ENCODE measurements around the gene TTC31. TPM values are rescaled to one million over a fixed set of nuclear protein-coding genes. Genes with fewer than 3 reads are reported as not detected.
A peak's percentile ranks its signal among the peaks of the same experiment; 100 is the strongest.

Gene TTC31
- total RNA-seq, 2 experiments from 2014 or later = 20.6 to 26.1 TPM

DNA sequence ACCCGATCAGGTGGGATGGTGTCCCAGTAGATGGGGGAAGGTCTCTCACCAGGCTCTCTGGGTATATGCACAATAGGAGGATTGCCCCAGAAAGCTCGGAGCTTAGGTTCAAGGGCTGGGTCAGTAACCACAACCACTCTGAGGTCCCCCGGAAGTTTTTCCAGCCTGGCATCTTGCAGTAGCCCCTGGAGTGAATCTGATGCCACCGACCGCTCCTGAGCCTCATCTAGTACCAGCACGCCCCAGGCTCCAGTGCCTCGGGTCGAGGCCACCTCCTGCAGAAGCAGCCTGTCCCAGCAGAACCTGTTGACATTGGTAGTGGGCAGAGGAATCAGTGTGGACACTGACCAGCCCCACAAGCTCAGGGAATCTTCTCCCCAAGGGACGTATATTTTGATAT is 41.1 kb downstream of the TTC31 start:
- CTCF ChIA-PET = interaction anchor here (1.0 kb wide), 1 partner anchor 41 kb away, joined by 3 read pairs; the partner anchor contains the start of genes CCDC142 and TTC31
- Histone ChIP-seq H3K4me1 (ENCODE audit: insufficient read depth, low read length) (peaks cover 15% of the 10 kb centered on the region), H3K9me3 (ENCODE audit: control insufficient read depth in 1 of 2, insufficient read depth in 1 of 2, low read length in 2 of 2) (peaks cover 0 to 6% of the 10 kb centered on the region in 2 experiments), H3K27ac (ENCODE audit: low read depth in 1 of 2, low read length in 2 of 2) (no peak overlapping the region), H3K27me3 (ENCODE audit: control insufficient read depth in 1 of 2, insufficient read depth in 2 of 2, low read length in 2 of 2) (peaks cover 16 to 18% of the 10 kb centered on the region in 2 experiments), H3K4me3 (ENCODE audit: low read length) (no peak overlapping the region), H3K36me3 (ENCODE audit: insufficient read depth, low read length) (peaks cover 29% of the 10 kb centered on the region)
- Mint-ChIP-seq H3K9me3 (no peaks in the 10 kb centered on the region), H3K4me1 (ENCODE audit: low read depth) (peaks cover 21% of the 10 kb centered on the region), H3K36me3 (ENCODE audit: low read depth) (peaks cover 40% of the 10 kb centered on the region), H3K27ac (no peak overlapping the region), H3K27me3 (peaks cover 36% of the 10 kb centered on the region), H3K4me3 (no peak overlapping the region)
- TF ChIP-seq, protein P1, sequence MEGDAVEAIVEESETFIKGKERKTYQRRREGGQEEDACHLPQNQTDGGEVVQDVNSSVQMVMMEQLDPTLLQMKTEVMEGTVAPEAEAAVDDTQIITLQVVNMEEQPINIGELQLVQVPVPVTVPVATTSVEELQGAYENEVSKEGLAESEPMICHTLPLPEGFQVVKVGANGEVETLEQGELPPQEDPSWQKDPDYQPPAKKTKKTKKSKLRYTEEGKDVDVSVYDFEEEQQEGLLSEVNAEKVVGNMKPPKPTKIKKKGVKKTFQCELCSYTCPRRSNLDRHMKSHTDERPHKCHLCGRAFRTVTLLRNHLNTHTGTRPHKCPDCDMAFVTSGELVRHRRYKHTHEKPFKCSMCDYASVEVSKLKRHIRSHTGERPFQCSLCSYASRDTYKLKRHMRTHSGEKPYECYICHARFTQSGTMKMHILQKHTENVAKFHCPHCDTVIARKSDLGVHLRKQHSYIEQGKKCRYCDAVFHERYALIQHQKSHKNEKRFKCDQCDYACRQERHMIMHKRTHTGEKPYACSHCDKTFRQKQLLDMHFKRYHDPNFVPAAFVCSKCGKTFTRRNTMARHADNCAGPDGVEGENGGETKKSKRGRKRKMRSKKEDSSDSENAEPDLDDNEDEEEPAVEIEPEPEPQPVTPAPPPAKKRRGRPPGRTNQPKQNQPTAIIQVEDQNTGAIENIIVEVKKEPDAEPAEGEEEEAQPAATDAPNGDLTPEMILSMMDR (IDR thresholded peaks at IDR 0.05) = no peak
- intact Hi-C loops (cut with DNase I, micrococcal nuclease) = no loop called here
- ATAC-seq (ENCODE audit: poor library complexity) = no peak
- POLR2A ChIA-PET = interaction anchor here (0.9 kb wide), 1 partner anchor 17 kb away, joined by 3 read pairs; the partner anchor contains the start of gene PCGF1
- DNase-seq = no peak

DNA sequence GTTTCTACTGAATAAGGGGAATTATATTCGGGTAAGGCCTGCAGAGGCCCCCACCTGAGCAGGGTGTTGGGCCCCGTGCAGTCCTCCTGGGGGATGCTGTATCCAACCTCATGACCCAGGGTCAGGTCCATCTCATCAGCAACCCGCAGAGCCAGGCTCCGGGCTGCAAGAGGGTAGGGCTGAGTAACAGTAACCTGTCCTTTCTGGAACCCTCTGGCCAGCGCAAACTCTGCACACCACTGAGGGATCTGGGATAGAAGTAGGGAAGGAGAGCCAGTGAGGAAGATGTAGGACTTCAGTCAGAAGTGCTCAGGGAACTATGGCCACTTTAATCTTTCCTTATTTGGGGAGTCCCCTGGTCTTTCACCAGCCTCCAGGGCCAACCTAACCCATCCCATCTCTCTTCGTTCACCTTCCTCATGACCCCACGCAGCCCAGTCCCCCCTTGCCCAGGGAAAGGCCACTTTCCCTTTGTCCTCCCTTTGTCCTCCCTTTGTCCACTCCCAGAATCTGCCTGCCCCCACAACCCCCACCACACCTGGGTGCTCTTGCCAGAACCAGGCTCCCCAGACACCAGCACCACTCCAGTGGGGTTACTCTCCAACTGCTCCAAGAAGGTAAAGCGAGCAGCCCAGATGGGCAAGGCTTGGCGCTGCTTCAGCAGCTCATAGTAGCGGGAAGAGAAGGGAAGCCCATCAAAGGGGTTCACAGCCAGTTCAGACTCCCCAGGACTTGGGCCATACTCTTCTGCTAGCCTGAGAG is 42.3 kb downstream of the TTC31 start:
- Histone ChIP-seq H3K4me1 (ENCODE audit: insufficient read depth, low read length) (peaks cover 18% of the 10 kb centered on the region), H3K27me3 (ENCODE audit: control insufficient read depth in 1 of 2, insufficient read depth in 2 of 2, low read length in 2 of 2) (peaks cover 7% of the 10 kb centered on the region in 2 experiments), H3K4me3 (ENCODE audit: low read length) (no peak overlapping the region), H3K36me3 (ENCODE audit: insufficient read depth, low read length) (peaks cover 29% of the 10 kb centered on the region), H3K27ac (ENCODE audit: low read depth in 1 of 2, low read length in 2 of 2) (no peak overlapping the region), H3K9me3 (ENCODE audit: control insufficient read depth in 1 of 2, insufficient read depth in 1 of 2, low read length in 2 of 2) (peaks cover 0 to 6% of the 10 kb centered on the region in 2 experiments)
- Mint-ChIP-seq H3K4me1 (ENCODE audit: low read depth) (peaks cover 22% of the 10 kb centered on the region), H3K9me3 (no peaks in the 10 kb centered on the region), H3K27me3 (peaks cover 25% of the 10 kb centered on the region), H3K36me3 (ENCODE audit: low read depth) (peaks cover 44% of the 10 kb centered on the region), H3K27ac (no peak overlapping the region), H3K4me3 (no peak overlapping the region)
- ChIA-PET CTCF (no interaction called here), POLR2A (interaction anchor here (1.9 kb wide), 1 partner anchor 9 kb away, joined by 5 read pairs; no protein-coding TSS in a partner anchor)
- intact Hi-C loops (cut with DNase I, micrococcal nuclease) = no loop called here
- TF ChIP-seq, protein P1 (IDR thresholded peaks at IDR 0.05) = no peak
- no peak for ATAC-seq (ENCODE audit: poor library complexity)
- no peak for DNase-seq

DNA sequence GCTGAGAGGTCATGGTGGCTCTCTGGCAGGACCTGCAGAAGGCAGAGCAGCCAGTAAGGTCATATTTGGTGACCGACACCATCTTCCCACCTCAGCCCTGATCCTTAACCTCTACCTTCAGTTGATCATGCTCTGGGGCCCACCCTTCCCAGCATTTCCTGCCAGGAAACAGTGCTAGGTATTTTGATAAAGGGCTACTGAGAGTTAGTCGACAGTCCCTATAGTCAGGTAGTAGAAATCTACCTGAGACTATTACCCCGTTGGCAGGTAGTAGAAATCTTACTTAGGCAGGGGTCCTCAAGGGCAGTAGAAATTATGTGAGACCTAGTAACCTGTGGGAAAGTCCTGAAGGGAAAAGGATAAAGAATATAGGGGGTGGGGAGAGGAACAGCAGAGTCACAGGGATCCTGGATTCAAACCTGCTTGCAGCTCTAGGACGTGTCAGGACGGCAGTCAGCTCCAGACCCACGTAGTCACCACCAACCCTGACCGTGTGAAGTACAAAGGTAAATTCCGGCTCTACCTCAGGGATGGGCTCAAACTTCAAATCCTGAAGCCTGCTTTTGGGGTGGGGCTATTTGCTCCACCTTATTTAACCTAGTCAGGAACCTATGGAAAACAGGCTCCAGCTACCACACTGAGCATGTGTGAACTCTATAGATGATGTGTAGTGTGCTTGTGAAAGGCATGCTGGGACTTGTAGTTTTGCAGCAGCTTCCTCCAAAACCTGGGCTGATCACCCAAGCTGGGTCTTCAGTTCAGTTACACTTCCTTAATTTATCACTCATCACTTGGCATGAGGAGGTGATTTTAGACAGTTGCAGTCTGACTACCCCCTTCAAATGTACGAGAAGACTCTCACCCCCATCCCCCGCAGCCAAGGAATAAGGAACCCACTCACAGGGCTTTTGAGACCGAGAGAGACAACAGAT is 43.1 kb downstream of the TTC31 start, which contains the start of gene DQX1:
DQX1 (minus strand) TSS at position 515 of the 932 bp plus-strand sequence; CDS start at position 13, 502 bp downstream.
- DNase-seq (peak in 4 of 14 experiments; percentile 23 to 75 (median 58)), ATAC-seq (ENCODE audit: poor library complexity) (no peak)
- Histone ChIP-seq H3K9me3 (ENCODE audit: control insufficient read depth in 1 of 2, insufficient read depth in 1 of 2, low read length in 2 of 2) (peaks cover 0 to 6% of the 10 kb centered on the region in 2 experiments), H3K27me3 (ENCODE audit: control insufficient read depth in 1 of 2, insufficient read depth in 2 of 2, low read length in 2 of 2) (no peaks in the 10 kb centered on the region), H3K36me3 (ENCODE audit: insufficient read depth, low read length) (peaks cover 29% of the 10 kb centered on the region), H3K4me1 (ENCODE audit: insufficient read depth, low read length) (peaks cover 26% of the 10 kb centered on the region), H3K4me3 (ENCODE audit: low read length) (no peak within 1 kb of the TSS), H3K27ac (ENCODE audit: low read depth in 1 of 2, low read length in 2 of 2) (no peak within 1 kb of the TSS)
- H3K36me3 Mint-ChIP-seq (ENCODE audit: low read depth) = peaks cover 51% of the 10 kb centered on the region
- ChIA-PET POLR2A (interaction anchor here (0.7 to 1.9 kb wide), 6 partner anchors 10 to 348 kb away, joined by 3 to 8 read pairs (median 4); partner anchors contain the start of genes CCDC142, INO80B, MOB1A and MRPL53), CTCF (no interaction called here)
- peaks cover 29% of the 10 kb centered on the region for H3K4me1 Mint-ChIP-seq (ENCODE audit: low read depth)
- H3K27ac Mint-ChIP-seq = peak within 1 kb of the TSS; percentile 71
- TF ChIP-seq, protein P1 (IDR thresholded peaks at IDR 0.05) = no peak
- peak within 1 kb of the TSS; percentile 88 for H3K4me3 Mint-ChIP-seq
- H3K9me3 Mint-ChIP-seq = no peaks in the 10 kb centered on the region
- intact Hi-C loops (cut with DNase I, micrococcal nuclease) = no loop called here
- H3K27me3 Mint-ChIP-seq = peaks cover 16% of the 10 kb centered on the region
